Esophagus muscularis mucosa (tissue), 4 donors: ENCODE data around the gene NEK5. TPM values are rescaled to one million over a fixed set of nuclear protein-coding genes. Genes with fewer than 3 reads are reported as not detected.
A peak's percentile ranks its signal among the peaks of the same experiment; 100 is the strongest.
"Not testable (repeated sequence)": the region's sequence is repeated elsewhere in the genome, so short reads cannot be mapped to it uniquely, and the experiment has no call there.

ENCODE experiments used
- DNase-seq: peaks from one replicate; pipeline ENCODE4 v3.0.0-alpha.2; 2017; ENCODE audit errors: extremely low spot score
- H3K27ac ChIP-seq, 4 donors: fragments of 200-600 bp; sonication (generic); replicated peaks in 1 of 4; 1 replicate in 3 of 4; 2 replicates in 1 of 4; pipeline ENCODE4 v1.5.1; 2016 to 2019; ENCODE audit warnings: mild to moderate bottlenecking in 1 of 4
- H3K27me3 ChIP-seq, 4 donors: fragments of 200-600 bp; sonication (generic); one replicate each; pipeline versions ENCODE4 v1.5.1 to v1.6.0; 2016 to 2019
- H3K36me3 ChIP-seq, 4 donors: fragments of 200-600 bp; sonication (generic); one replicate each; pipeline ENCODE4 v1.5.1; 2016 to 2019
- H3K4me1 ChIP-seq, 4 donors: fragments of 200-600 bp; sonication (generic); one replicate each; pipeline ENCODE4 v1.5.1; 2016 to 2019
- H3K4me3 ChIP-seq, 4 donors: fragments of 200-600 bp; sonication (generic); 1 replicate in 2 of 4; 2 replicates in 2 of 4; pipeline ENCODE4 v1.5.1; 2016 to 2019; ENCODE audit warnings: mild to moderate bottlenecking in 4 of 4, moderate library complexity in 1 of 4
- H3K9me3 ChIP-seq, 4 donors: fragments of 200-600 bp; sonication (generic); 1 replicate in 3 of 4; 2 replicates in 1 of 4; pipeline ENCODE4 v1.5.1; 2016 to 2019
- CTCF ChIP-seq, 3 experiments: fragments of 200-600 bp in 2 of 3; fragments of 450-650 bp in 1 of 3; sonication (generic) in 2 of 3; IDR thresholded peaks; one replicate each; pipeline ENCODE4 v1.5.1; 2017 to 2019; ENCODE audit warnings: antibody characterized with exemption in 3 of 3, mild to moderate bottlenecking in 2 of 3, moderate library complexity in 1 of 3
- EP300 ChIP-seq: sonication (generic); formaldehyde crosslinking; IDR thresholded peaks from one replicate; pipeline ENCODE4 v1.6.1; 2017; ENCODE audit warnings: antibody characterized with exemption
- POLR2A ChIP-seq: fragments of 450-650 bp; IDR thresholded peaks from one replicate; pipeline ENCODE4 v1.6.1; 2017; ENCODE audit warnings: antibody characterized with exemption, moderate library complexity, mild to moderate bottlenecking, low read depth
- POLR2AphosphoS5 ChIP-seq, 2 donors: sonication (generic); formaldehyde crosslinking; IDR thresholded peaks; one replicate each; pipeline ENCODE4 v1.6.1; 2017; ENCODE audit warnings: antibody characterized with exemption in 2 of 2
- WGBS: methylation state at CpG from one replicate; pipeline ENCODE4 v1.1.5; 2018; 5-methylcytosine and 5-hydroxymethylcytosine counted together
- intact Hi-C: fragments of 100-400 bp; cut with DNase I; formaldehyde crosslinking; loops from one replicate; pipeline ENCODE4 v1.15.1; 2023
- total RNA-seq, 4 donors: library from RNA; depleted of rRNA; stranded (reverse); fragments of >200 nt; gene quantifications; one replicate each; pipeline versions ENCODE4 v1.1.0 to v1.2.1, GENCODE V29; 2016

Gene NEK5
- total RNA-seq, 4 donors from 2014 or later = 0.17 to 0.34 (median 0.26) TPM; not detected in 1

- WGBS = 85% methylated on average over 4 of the region's 4 CpGs
- intact Hi-C loops = no loop called here
- Histone ChIP-seq H3K27ac (no peak overlapping the region), H3K27me3 (no peaks in the 10 kb centered on the region), H3K4me3 (no peak overlapping the region), H3K36me3 (no peaks in the 10 kb centered on the region), H3K4me1 (no peaks in the 10 kb centered on the region), H3K9me3 (no peaks in the 10 kb centered on the region)
- TF ChIP-seq POLR2A = no peak
- no peak for TF ChIP-seq POLR2AphosphoS5 (IDR thresholded peaks at IDR 0.05)
- no peak for TF ChIP-seq EP300
- no peak for TF ChIP-seq CTCF (IDR thresholded peaks at IDR 0.05)
- DNase-seq = no peak
Measured at GRCh38 chr13:52082601-52083000, 46.3 kb downstream of the NEK5 start.

GRCh38 chr13:52079891-52080290 is 49.0 kb downstream of the NEK5 start:
- H3K36me3 ChIP-seq, H3K27ac ChIP-seq, H3K9me3 ChIP-seq, H3K4me1 ChIP-seq, intact Hi-C loops, H3K27me3 ChIP-seq, DNase-seq, H3K4me3 ChIP-seq: not testable (repeated sequence)
- 100% methylated on average over 1 of the region's 36 CpGs for WGBS

- intact Hi-C loops = no loop called here
- no peak for DNase-seq
- H3K4me1 ChIP-seq = no peaks in the 10 kb centered on the region
- H3K9me3 ChIP-seq = peaks cover 0 to 34% (median 22%) of the 10 kb centered on the region in 4 donors
- TF ChIP-seq EP300 (no peak), CTCF (IDR thresholded peaks at IDR 0.05) (no peak), POLR2A (no peak), POLR2AphosphoS5 (IDR thresholded peaks at IDR 0.05) (no peak)
- H3K27me3 ChIP-seq = no peaks in the 10 kb centered on the region
- H3K36me3 ChIP-seq = no peaks in the 10 kb centered on the region
- 87% methylated on average over 1 of the region's 1 CpG for WGBS
- H3K4me3 ChIP-seq = no peak overlapping the region
- no peak overlapping the region for H3K27ac ChIP-seq
Measured at GRCh38 chr13:52070929-52071523, 57.8 kb downstream of the NEK5 start.

GRCh38 chr13:52067237-52067636 is 61.6 kb downstream of the NEK5 start:
- intact Hi-C loops = no loop called here
- H3K27ac ChIP-seq = no peak overlapping the region
- DNase-seq = no peak
- no peaks in the 10 kb centered on the region for H3K36me3 ChIP-seq
- peaks cover 0 to 2% (median 0%) of the 10 kb centered on the region in 4 donors for H3K4me1 ChIP-seq
- H3K27me3 ChIP-seq = no peaks in the 10 kb centered on the region
- no peak overlapping the region for H3K4me3 ChIP-seq
- no peak for TF ChIP-seq POLR2A
- TF ChIP-seq CTCF (IDR thresholded peaks at IDR 0.05) = no peak
- TF ChIP-seq EP300 = no peak
- no peak for TF ChIP-seq POLR2AphosphoS5 (IDR thresholded peaks at IDR 0.05)
- peaks cover 0 to 38% (median 22%) of the 10 kb centered on the region in 4 donors for H3K9me3 ChIP-seq

- 26% methylated on average over 3 of the region's 3 CpGs for WGBS
- H3K4me1 ChIP-seq = peaks cover 8 to 16% (median 12%) of the 10 kb centered on the region in 4 donors
- H3K27me3 ChIP-seq = no peaks in the 10 kb centered on the region
- H3K36me3 ChIP-seq = no peaks in the 10 kb centered on the region
- intact Hi-C loops = no loop called here
- peaks cover 0 to 9% (median 4%) of the 10 kb centered on the region in 4 donors for H3K9me3 ChIP-seq
- peak overlapping the region in 1 of 4 donors; percentile 51 for H3K27ac ChIP-seq
- no peak overlapping the region for H3K4me3 ChIP-seq
- no peak for TF ChIP-seq EP300
- TF ChIP-seq POLR2AphosphoS5 (IDR thresholded peaks at IDR 0.05) = no peak
- TF ChIP-seq CTCF (IDR thresholded peaks at IDR 0.05) = no peak
- TF ChIP-seq POLR2A = no peak
- no peak for DNase-seq
Measured at GRCh38 chr13:52061587-52061986, 67.3 kb downstream of the NEK5 start.

GRCh38 chr13:52061064-52061463 is 67.8 kb downstream of the NEK5 start:
- not testable (repeated sequence) for H3K9me3 ChIP-seq

More at GRCh38 chr13:52061064-52061463, 67.8 kb downstream of the NEK5 start:
- DNase-seq, H3K36me3 ChIP-seq, H3K27me3 ChIP-seq, intact Hi-C loops, H3K4me3 ChIP-seq: not testable (repeated sequence)
- peaks cover 8 to 16% (median 12%) of the 10 kb centered on the region in 4 donors for H3K4me1 ChIP-seq
- H3K27ac ChIP-seq = peak overlapping the region in 1 of 4 donors; percentile 51
- WGBS = 93% methylated on average over 3 of the region's 3 CpGs
